HG03135 (cell line): Measurements from ENCODE around the gene LHFPL3.
"Not testable (repeated sequence)": the region's sequence is repeated elsewhere in the genome, so short reads cannot be mapped to it uniquely, and the experiment has no call there.

Source experiments
- ATAC-seq: cut with Tn5 transposase; IDR thresholded peaks from one replicate; pipeline ENCODE4 v1.9.1; 2021; ENCODE audit warnings: mild to moderate bottlenecking, moderate library complexity; ENCODE audit not compliant: unreplicated experiment

The LHFPL3 gene

DNA sequence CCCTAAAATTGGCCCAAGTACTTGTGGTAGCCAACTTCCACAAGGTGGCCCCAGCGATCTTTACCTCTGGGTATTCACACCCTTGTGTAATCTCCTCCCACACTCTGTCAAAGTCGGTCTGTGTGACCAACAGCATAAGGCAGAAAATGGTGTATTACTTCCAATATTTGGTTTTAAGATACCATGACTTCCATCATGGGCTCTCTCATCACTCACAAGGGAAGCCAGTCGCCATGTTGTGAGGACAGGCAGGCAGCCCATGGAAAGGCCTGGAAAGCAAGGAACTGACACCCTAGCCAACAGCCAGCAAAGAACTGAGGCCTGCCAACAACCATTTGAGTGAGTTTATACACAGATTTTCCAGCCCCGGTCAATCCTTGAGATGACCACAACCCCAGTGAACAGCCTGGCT, 594.6 kb downstream of the LHFPL3 start:
- ATAC-seq: peak; percentile 93

DNA sequence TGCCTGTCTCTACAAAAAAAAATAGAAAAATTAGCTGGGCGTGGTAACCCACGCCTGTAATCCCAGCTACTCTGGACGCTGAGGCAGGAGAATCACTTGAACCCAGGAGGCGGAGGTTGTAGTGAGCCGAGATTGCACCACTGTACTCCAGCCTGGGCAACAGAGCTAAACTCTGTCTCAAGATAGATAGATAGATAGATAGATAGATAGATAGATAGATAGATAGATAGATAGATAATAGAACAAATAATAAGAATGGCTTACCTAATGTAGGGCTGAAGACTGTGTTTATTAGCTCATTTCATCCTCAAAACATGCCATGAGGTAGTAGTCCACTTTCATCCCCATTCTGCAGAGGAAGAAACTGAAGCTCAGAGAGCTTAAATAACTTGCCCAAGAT, 597.8 kb downstream of the LHFPL3 start:
- ATAC-seq: not testable (repeated sequence)

DNA sequence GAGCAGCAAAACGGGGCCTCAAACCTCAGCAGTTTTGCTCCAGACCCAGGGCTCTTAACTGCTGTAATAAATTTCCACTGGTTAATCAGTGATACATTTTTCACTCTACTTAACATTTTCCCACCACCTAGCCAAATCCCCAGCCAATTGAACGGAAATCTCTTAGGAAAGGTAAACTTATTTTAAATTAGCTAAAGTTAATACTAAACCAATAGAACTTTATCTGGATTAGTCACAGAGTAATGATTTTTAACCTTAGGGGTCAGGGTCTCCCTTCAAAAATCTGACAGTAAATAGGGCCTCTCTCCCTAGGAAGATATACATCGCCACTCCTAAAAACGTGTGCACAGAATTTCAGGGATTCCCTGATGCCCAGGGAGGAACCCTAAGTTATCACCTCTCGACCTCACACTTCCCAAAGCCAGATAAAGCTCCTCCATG, 598.2 kb downstream of the LHFPL3 start:
- ATAC-seq: no peak

DNA sequence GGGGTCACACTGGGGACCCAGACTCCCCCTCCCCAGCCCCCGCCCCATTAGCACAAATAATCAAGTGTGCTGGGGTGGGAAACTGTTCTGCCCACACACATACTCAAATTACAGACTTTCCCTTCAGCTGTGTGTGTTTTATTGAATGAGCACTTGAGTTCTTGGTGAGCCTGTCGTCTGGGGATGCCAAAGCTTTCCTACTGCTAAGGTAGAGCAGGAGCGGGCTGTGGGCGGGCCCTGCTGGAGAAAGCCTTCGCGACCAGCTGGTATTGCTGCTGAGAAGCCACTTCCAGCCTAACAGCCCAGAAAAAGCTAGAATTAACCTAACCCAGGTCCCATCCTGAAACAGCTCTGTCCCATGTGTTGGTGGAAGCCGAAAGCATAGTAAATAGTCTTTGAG, 598.7 kb downstream of the LHFPL3 start:
- ATAC-seq: no peak

DNA sequence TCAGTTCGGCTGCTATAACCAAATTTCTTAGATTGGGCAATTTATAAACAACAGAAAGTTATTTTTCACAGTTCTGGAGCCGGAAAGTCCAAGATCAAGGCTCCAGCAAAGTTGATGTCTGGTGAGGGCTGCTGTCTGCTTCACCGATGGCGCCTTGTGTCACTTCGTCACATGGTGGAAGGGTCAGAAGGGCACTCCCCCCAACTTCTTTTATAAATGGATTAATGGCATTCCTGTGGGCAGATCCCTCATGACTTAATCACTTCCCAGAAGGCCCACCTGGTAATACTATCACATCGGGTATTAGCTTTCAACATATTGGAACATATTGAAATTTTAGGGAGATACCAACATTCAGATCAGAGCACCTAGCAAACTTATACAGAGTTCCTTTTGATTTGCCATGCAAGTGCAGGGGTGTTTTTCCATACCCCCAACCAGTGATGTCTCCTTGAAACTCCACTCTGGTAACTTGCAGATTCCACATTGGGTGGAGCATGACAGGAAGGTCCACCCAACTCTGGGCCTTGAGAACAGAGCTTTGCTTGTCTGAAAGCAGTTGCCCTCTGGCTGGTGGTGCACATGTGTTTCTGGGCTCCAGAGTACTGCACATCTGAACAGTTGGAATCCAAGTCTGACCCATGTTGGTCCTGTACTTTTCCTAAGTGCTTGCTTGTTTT, 600.5 kb downstream of the LHFPL3 start:
- ATAC-seq: no peak

DNA sequence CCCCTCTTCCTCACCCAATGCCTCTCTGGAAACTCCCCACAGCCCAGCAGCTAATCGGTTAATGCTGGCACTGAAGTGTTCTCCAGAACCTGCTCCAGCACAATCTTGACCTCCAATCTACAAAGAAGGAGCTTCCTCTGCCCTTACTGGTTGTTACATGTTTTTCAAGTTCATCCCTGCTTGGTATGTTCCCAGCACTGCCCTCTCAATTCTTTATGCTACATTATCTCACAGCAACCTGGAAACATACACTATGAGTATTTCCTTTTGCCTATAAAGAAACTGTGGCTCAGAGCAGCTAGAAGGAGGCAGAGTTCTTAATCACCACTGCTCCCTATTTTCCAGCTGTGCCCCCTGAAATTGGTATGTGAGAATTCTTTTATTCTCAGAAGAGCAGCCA, 601.5 kb downstream of the LHFPL3 start:
- no peak for ATAC-seq

DNA sequence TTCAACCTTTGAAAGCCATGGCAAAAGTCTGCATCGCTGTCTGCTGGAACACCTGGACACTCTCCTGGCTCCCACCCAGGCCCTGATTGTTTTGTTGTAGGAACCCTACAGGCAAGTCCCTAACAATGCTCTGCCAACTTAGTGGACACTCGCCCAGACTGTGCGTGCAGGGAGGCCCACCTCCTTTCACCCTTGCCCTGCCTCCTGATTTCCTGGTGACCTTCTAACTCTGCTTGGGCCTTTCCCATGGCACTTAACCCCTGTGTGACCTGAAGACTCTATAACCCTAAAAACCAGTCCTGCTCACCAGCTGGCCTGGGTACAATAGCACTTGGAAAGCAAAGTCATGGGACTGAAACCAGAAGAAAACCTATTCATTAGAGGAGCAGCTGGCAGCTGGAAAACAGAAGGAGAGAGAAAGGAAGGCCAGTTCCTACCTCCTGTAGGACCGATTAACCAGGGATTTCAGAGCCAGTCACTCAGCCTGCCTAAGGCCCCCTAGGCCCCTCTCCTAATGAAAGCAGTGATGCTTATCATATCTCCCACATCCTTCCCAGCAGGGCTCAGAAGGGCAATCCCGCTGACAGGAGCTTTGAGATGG, 602.9 kb downstream of the LHFPL3 start:
- no peak for ATAC-seq

DNA sequence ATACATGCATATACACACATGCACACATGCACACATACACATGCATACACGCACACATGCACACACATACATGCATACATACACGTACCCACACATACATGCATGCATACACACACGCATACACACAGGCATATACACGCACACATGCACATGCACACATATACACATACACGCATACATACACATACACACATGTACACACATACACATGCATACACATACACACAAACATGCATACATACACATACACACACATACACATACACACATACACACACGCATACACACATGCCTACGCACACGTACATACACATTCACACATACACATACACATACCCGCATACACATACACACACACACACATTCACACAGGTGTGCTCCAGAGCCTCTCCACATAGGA, 604.6 kb downstream of the LHFPL3 start:
- ATAC-seq: no peak

DNA sequence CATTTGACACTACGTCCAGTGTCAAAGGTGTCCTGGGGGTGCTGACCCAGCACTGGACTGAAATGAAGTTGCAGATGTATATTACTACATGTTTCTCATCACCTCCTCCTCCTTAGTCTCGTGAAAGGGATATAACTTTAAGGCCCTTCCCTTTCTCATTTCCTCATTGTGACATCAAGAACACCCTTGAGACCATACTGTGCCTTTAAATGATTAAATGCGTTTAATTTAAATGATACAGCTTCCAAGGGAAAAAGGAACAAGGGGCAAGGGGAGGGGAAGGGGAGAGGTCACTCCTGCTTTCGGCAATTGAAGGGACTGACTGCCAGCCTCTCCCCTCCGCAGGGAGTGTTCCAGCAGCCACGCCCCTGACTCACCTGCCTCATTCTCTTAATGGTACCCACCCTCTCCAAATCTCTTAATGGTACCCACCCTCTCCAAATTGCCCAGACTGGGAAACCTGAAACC, 605.2 kb downstream of the LHFPL3 start:
- no peak for ATAC-seq

DNA sequence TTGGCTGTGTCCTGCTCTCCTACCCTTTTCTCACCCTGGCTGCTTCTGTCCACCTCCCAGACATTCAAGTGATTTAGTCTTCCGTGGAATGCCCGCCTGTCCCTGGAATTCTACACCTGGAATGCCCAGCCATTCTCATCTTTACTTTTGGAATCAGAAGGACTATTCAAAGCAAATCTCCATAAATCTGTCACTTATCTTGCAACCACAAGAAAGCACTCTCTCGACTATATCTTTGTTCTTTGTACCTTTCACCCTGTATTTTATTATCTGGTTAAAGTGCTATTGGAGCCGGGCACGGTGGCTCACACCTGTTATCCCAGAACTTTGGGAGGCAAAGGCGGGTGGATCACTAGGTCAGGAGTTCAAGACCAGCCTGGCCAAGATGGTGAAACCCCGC, 606.3 kb downstream of the LHFPL3 start:
- ATAC-seq: no peak

DNA sequence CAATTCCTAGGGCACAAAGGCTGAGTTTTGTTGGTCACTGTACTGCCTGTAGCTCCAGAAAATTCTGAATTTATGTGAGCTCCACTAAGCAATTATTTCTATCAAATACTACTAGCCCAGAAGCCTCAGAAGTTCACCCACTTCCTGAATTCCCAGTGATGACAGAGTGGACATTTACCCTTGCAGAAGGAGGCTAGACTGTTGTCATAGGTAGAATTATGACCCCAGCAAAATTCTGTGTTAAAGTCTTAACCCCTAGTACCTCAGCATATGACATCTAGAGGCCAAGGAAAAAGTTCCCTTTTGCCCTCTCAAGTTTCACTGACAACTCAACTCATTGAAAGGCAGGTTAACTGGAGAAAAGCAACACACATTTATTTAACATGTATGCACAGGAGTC, 606.9 kb downstream of the LHFPL3 start:
- no peak for ATAC-seq

DNA sequence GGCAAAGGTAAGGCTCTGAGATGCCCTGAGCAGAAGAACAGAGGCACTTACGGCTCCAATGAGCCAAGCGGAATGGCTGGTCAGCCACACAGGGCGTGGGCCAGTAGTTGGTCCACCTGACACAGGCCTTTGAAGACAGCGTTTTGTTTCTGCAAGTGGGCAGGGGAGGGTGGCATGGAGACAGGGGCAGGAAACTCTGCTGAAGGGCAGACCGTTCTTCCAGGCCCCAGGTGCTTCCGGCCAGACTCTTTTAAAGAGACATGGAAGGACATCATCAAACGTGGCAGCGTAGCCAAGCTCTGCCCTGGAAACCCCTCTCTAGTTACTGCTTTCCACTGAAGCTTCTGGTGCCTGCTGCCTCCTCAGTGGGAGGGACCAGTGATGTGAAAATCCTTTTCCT, 608.1 kb downstream of the LHFPL3 start:
- ATAC-seq: no peak

DNA sequence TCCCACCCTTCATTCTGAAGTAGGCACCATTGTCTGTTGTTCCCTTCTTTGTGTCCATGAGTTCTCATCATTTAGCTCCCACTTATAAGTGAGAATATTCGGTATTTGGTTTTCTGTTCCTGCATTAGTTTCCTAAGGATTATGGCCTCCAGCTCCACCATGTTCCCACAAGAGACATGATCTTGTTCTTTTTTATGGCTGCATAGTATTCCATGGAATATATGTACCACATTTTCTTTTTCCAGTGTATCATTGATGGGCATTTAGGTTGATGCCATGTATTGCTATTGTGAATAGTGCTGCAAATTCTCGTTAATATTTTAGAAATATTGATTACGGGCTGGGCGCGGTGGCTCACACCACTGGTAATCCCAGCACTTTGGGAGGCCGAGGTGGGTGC, 609.1 kb downstream of the LHFPL3 start:
- not testable (repeated sequence) for ATAC-seq

DNA sequence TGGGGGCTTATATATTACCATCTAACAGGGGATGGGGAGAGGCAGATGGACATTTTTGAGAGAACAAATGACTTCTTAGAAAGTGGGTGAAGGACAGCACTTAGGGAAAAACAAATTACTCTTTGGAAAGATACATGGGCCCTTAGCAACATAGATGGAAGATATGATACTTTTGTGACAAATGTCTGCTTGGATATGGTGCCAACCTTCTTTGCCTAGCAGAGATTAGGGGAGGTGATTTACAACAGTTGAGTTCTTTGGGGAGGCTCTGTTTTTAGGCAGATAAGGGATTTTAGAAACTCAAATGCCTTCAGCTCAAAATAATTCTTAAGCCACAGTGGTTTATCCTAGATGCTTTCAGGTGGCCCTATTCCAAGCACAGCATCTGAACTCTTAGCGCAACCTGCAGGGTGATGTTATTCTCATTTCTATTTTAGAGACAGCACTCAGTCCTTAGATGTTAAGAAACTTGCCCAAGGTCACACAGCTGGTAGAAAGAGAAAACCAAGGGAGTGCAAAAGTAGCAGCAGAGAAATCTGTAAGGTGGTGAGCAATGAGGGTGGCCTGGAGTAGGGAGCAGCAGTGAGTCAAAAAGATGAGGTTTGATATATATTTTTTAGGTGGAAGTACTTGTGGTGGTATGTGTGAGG, 610.5 kb downstream of the LHFPL3 start:
- no peak for ATAC-seq

DNA sequence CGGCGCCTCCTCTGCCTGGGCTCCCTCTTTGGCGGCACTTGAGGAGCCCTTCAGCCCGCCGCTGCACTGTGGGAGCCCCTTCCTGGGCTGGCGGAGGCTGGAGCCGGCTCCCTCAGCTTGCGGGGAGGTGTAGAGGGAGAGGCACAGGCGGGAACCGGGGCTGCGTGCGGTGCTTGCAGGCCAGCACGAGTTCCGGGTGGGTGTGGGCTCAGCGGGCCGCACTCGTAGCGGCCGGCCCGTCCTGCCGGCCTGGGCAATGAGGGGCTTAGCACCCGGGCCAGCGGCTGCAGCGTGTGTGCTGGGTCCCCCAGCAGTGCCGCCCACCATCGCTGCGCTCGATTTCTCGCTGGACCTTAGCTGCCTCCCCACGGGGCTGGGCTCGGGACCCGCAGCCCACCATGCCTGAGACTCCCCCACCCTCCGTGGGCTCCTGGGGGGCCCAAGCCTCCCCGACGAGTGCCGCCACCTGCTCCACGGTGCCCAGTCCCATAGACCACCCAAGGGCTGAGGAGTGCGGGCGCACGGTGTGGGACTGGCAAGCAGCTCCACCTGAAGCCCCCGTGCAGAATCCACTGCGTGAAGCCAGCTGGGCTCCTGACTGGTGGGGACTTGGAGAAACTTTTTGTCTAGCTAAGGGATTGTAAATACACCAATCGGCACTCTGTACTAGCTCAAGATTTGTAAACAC, 611.8 kb downstream of the LHFPL3 start:
- no peak for ATAC-seq

DNA sequence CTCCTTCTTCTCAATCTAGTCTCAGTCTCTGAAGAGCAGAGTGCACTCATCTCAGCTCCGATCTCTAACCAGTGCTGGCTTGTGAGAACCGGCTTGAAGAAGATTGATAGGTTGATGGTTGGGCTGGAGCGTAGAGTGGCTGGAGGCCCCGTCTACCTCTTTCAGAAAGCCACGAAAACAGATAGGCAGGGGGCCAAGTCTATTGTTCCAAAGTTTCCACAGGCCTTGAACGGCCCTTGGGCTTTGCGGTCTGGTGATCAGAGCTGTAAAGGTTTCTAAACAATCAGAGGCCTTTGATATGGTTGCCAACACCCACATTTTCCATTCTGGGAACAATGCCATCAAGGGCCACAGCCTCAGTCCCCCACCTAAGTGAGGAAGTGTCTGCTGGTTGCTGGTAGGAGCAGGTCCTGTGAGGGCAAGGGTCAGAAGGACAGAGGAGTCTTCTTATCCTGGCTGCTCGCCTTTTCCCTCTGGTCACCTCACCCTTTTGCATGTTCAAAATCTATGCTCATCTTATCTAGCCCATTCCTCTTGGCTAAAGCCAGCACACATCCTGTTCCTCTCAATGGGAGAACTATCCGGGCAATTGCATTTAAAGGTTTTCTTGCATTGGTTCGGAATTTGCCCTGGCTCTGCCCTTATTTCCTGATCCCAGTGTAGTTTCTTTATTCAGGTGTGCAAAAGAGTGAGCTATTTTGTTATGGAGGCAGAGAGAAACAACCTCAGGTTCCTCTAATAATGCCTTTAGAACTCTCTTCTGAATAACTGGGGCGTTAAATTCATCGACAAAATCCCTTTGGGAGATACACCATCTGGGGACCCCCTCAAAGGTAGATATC, 615.3 kb downstream of the LHFPL3 start:
- peak; percentile 47 for ATAC-seq

DNA sequence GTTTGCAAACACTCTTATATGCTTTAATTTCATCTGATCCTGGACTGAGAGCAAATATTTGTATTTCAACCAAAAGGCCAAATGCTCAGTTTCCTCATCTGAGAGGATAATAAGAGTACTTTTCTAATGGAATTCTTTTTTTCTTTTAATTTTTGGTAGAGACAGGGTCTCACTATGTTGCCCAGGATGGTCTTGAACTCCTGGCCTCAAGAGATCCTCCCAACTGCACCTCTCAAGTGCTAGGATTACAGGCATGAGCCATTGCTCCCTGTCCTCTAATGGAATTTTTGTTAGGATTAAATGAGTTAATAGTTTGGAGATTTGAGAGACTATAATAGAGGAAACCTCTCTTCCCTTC, 617.2 kb downstream of the LHFPL3 start:
- ATAC-seq: no peak

DNA sequence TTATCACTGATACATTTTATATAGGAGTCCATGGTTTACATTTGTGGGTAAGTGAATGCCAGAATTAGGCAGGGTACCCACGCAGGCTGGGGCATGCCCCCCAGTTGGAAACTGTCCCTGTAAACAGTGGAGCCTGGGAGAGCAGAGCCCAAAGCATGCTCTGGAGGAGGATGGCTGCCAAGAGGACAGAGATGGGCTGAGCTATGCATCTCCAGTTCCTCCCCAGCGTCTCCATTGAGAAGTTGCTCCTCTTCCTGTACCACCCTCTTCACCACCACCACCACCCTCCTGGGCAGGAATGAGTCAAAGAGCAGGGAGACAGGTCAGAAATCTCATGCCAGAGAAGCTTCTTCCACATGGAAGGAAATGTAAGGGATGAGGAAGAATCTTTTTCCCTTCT, 617.9 kb downstream of the LHFPL3 start:
- ATAC-seq: no peak

DNA sequence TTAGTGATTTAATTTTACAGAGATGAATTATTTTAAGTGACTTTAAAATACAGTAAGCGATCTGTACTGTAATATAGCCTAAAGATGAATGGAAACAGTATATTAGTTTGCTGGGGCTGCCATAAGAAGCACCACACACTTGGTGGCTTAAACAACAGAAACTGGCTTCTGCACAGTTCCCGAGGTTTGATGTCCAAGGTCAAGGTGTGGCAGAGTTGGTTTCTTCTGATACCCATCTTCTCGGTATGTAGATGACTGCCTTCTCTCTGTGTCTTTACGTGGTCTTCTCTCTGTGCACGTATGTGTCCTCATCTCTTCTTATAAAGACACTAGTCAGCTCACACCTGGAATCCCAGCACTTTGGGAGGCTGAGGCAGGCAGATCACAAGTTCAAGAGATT, 621.6 kb downstream of the LHFPL3 start:
- ATAC-seq: no peak

DNA sequence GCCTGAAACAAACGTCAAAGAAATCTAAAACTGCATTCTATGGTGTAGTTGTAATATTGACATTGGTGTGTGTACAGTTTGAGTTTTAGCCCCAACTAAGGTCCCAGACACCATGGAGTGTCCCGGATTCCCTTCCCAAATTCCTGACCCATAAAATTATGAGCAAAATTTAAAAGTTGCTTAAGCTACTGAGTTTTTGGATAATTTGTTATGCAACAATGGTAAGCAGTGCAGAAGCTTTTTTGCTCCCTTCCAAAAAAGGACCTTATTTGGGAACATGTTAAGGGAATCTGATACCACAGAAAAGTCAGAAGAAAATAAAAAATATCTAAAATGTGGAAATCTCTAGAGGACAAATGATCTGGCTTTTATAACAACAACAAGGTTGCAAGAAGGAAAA, 622.4 kb downstream of the LHFPL3 start:
- ATAC-seq: no peak

DNA sequence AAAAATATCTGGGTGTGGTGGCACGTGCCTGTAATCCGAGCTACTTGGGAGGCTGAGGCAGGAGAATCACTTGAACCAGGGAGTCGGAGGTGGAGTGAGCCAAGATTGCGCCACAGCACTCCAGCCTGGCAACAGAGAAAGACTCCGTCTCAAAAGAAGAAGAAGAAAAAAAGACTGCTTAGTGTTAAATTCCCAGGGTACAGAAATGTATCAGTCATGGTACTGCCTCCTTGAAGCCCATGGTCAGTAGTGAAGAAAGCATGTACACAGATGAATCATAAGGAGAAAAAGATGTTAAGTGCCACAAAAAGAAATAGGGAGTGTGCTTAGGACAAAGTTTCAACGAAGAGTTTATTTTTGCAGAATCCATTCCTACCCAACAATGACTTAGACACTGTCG, 623.1 kb downstream of the LHFPL3 start:
- ATAC-seq: no peak
